H1 (cell line): ENCODE data around the gene KLHL26. TPM values are rescaled to one million over a fixed set of nuclear protein-coding genes. Genes with fewer than 3 reads are reported as not detected.

Experiments used
- CTCF ChIA-PET: fragments of 300-600 bp; sonication (Branson Sonifier 250); formaldehyde crosslinking; loops from one replicate; lab custom pipeline; 2021; ENCODE audit not compliant: partially characterized antibody; lab: Charles Lee
- POLR2A ChIA-PET: fragments of 300-600 bp; sonication (Branson Sonifier 250); formaldehyde crosslinking; loops from one replicate; lab custom pipeline; 2021; ENCODE audit warnings: inconsistent platforms; ENCODE audit not compliant: partially characterized antibody; lab: Charles Lee
- DNase-seq, 2 experiments: peaks; one replicate each; pipeline versions ENCODE4 v3.0.0 to v3.0.0-alpha.2; 2010 to 2022; ENCODE audit warnings: low spot score in 2 of 2, low read depth in 1 of 2, mixed read lengths in 1 of 2
- FAIRE-seq: peaks from 2 replicates; lab custom pipeline; 2011; peaks lifted over from hg19 to GRCh38; lab: Jason Lieb, UNC
- H2AFZ ChIP-seq: 2 replicates; pipeline ENCODE4 v1.8.1; 2012; ENCODE audit warnings: low read length, inconsistent platforms
- H2AK5ac ChIP-seq: 2 replicates; pipeline ENCODE4 v1.6.1; 2013; ENCODE audit warnings: low read depth, low read length
- H2BK120ac ChIP-seq: replicated peaks from 2 replicates; pipeline ENCODE3; 2013; ENCODE audit warnings: low read depth, low read length, inconsistent platforms
- H2BK12ac ChIP-seq: 2 replicates; pipeline ENCODE4 v1.6.1; 2013; ENCODE audit warnings: low read depth, low read length
- H2BK15ac ChIP-seq: 2 replicates; pipeline ENCODE4 v1.6.1; 2013; ENCODE audit warnings: low read length
- H2BK20ac ChIP-seq: 2 replicates; pipeline ENCODE4 v1.6.1; 2013; ENCODE audit warnings: low read length
- H2BK5ac ChIP-seq: 2 replicates; pipeline ENCODE4 v1.6.1; 2013; ENCODE audit warnings: low read depth, low read length
- H3K14ac ChIP-seq: 2 replicates; pipeline ENCODE4 v1.6.1; 2013; ENCODE audit warnings: inconsistent platforms; ENCODE audit not compliant: insufficient read length
- H3K18ac ChIP-seq: 2 replicates; pipeline ENCODE4 v1.6.1; 2013; ENCODE audit warnings: low read length; ENCODE audit errors: extremely low read depth
- H3K23ac ChIP-seq: 2 replicates; pipeline ENCODE4 v1.6.1; 2013; ENCODE audit warnings: inconsistent platforms; ENCODE audit not compliant: insufficient read length
- H3K23me2 ChIP-seq: 2 replicates; pipeline ENCODE4 v1.6.1; 2013; ENCODE audit warnings: low read depth, low read length
- H3K27ac ChIP-seq: 2 replicates; pipeline ENCODE4 v1.6.1; 2011; ENCODE audit warnings: low read depth, low read length, inconsistent platforms
- H3K27me3 ChIP-seq, 4 experiments: replicated peaks in 1 of 4; 1 replicate in 1 of 4; 2 replicates in 3 of 4; pipeline versions ENCODE4 v1.6.1 to v1.8.1; 2011 to 2013; ENCODE audit warnings: low read length in 3 of 4, mild to moderate bottlenecking in 3 of 4, inconsistent platforms in 2 of 4, mixed read lengths in 2 of 4, moderate library complexity in 1 of 4; ENCODE audit not compliant: control insufficient read depth in 3 of 4, insufficient read depth in 3 of 4; ENCODE audit errors: extremely low read depth in 1 of 4
- H3K36me3 ChIP-seq, 4 experiments: 2 replicates each; pipeline versions ENCODE4 v1.6.1 to v1.8.1; 2011 to 2013; ENCODE audit warnings: mild to moderate bottlenecking in 4 of 4, low read length in 3 of 4, moderate library complexity in 2 of 4, control low read depth in 1 of 4, inconsistent platforms in 1 of 4; ENCODE audit not compliant: insufficient read depth in 4 of 4, control insufficient read depth in 2 of 4
- H3K4ac ChIP-seq: replicated peaks from 2 replicates; pipeline ENCODE3; 2013; ENCODE audit warnings: low read length, low read depth, mixed read lengths, inconsistent platforms; ENCODE audit not compliant: insufficient read length
- H3K4me1 ChIP-seq, 4 experiments: replicated peaks in 1 of 4; 1 replicate in 1 of 4; 2 replicates in 3 of 4; pipeline versions ENCODE4 v1.6.1 to v1.8.1; 2011 to 2013; ENCODE audit warnings: low read length in 3 of 4, inconsistent platforms in 2 of 4, mixed read lengths in 1 of 4; ENCODE audit not compliant: insufficient read depth in 4 of 4, control insufficient read depth in 3 of 4
- H3K4me2 ChIP-seq, 2 experiments: 2 replicates each; pipeline versions ENCODE4 v1.6.1 to v1.8.1; 2011 to 2013; ENCODE audit warnings: low read depth in 2 of 2, low read length in 2 of 2, control low read depth in 1 of 2, inconsistent platforms in 1 of 2, mild to moderate bottlenecking in 1 of 2; ENCODE audit not compliant: insufficient read depth in 1 of 2
- H3K4me3 ChIP-seq, 4 experiments: fragments of 200-600, 300-600 bp in 1 of 4; sonication (generic), shearing (Covaris generic), sonication (Bioruptor Twin) in 1 of 4; 2 replicates each; pipeline versions ENCODE4 v1.5.1 to v1.8.1; 2011 to 2016; ENCODE audit warnings: low read length in 4 of 4, low read depth in 3 of 4, control low read depth in 2 of 4, inconsistent platforms in 2 of 4, mild to moderate bottlenecking in 2 of 4, mixed read lengths in 1 of 4, moderate library complexity in 1 of 4; ENCODE audit not compliant: insufficient read depth in 2 of 4; ENCODE audit errors: extremely low read depth in 1 of 4
- H3K56ac ChIP-seq: replicated peaks from 2 replicates; pipeline ENCODE3; 2013; ENCODE audit warnings: low read depth, mild to moderate bottlenecking, mixed read lengths, low read length, inconsistent platforms; ENCODE audit not compliant: insufficient read length
- H3K79me1 ChIP-seq: 2 replicates; pipeline ENCODE4 v1.6.1; 2013; ENCODE audit warnings: low read depth, low read length, control low read depth
- H3K79me2 ChIP-seq, 2 experiments: 2 replicates each; pipeline versions ENCODE4 v1.6.1 to v1.8.1; 2012 to 2013; ENCODE audit warnings: low read length in 2 of 2, mild to moderate bottlenecking in 2 of 2, inconsistent platforms in 1 of 2; ENCODE audit not compliant: insufficient read depth in 2 of 2, control insufficient read depth in 1 of 2
- H3K9ac ChIP-seq, 4 experiments: replicated peaks in 1 of 4; 1 replicate in 1 of 4; 2 replicates in 3 of 4; pipeline versions ENCODE4 v1.6.1 to v1.8.1; 2011 to 2013; ENCODE audit warnings: low read depth in 3 of 4, low read length in 3 of 4, control low read depth in 2 of 4, mild to moderate bottlenecking in 2 of 4, moderate library complexity in 2 of 4, inconsistent platforms in 1 of 4; ENCODE audit errors: extremely low read depth in 1 of 4
- H3K9me3 ChIP-seq, 2 experiments: 2 replicates each; pipeline versions ENCODE4 v1.6.1 to v1.8.1; 2012 to 2013; ENCODE audit warnings: mild to moderate bottlenecking in 2 of 2, moderate library complexity in 2 of 2, control low read depth in 1 of 2, inconsistent platforms in 1 of 2, low read depth in 1 of 2, low read length in 1 of 2, mixed read lengths in 1 of 2; ENCODE audit not compliant: insufficient read depth in 2 of 2
- H4K20me1 ChIP-seq, 2 experiments: replicated peaks in 1 of 2; 2 replicates each; pipeline versions ENCODE3 to v1.8.1; 2011 to 2013; ENCODE audit warnings: inconsistent platforms in 2 of 2, low read length in 2 of 2, mild to moderate bottlenecking in 1 of 2; ENCODE audit not compliant: insufficient read depth in 2 of 2, control insufficient read depth in 1 of 2
- H4K5ac ChIP-seq: 2 replicates; pipeline ENCODE4 v1.6.1; 2013; ENCODE audit warnings: low read length, low read depth, mixed read lengths, inconsistent platforms; ENCODE audit not compliant: insufficient read length
- H4K8ac ChIP-seq: 2 replicates; pipeline ENCODE4 v1.8.0; 2013; ENCODE audit warnings: mild to moderate bottlenecking, moderate library complexity, low read length, inconsistent platforms; ENCODE audit not compliant: insufficient read depth; ENCODE audit errors: extremely low read depth
- H4K91ac ChIP-seq: replicated peaks from 2 replicates; pipeline ENCODE3; 2013; ENCODE audit warnings: low read length, mixed read lengths, inconsistent platforms; ENCODE audit not compliant: insufficient read length
- CBX5 ChIP-seq: fragments of 300-800, 300-1000 bp; sonication (generic); IDR thresholded peaks from 2 replicates; pipeline ENCODE4 v1.7.1; 2016; ENCODE audit warnings: antibody characterized with exemption, low read length, low read depth
- CEBPB ChIP-seq: IDR thresholded peaks from 2 replicates; pipeline ENCODE4 v1.6.1; 2012; ENCODE audit warnings: low read depth, low read length
- EP300 ChIP-seq, 2 experiments: IDR thresholded peaks; 1 replicate in 1 of 2; 2 replicates in 1 of 2; pipeline ENCODE4 v1.6.1; 2011 to 2012; ENCODE audit warnings: low read depth in 2 of 2, low read length in 2 of 2, mild to moderate bottlenecking in 2 of 2, borderline replicate concordance in 1 of 2, inconsistent platforms in 1 of 2, moderate library complexity in 1 of 2
- GTF2F1 ChIP-seq: IDR thresholded peaks from 2 replicates; pipeline ENCODE4 v1.6.1; 2012; ENCODE audit warnings: low read depth, low read length, improper control_type of control experiment, borderline replicate concordance
- KDM4A ChIP-seq: IDR thresholded peaks from one replicate; pipeline ENCODE4 v1.7.1; 2012; ENCODE audit warnings: low read depth, mild to moderate bottlenecking, moderate library complexity, low read length, inconsistent platforms; ENCODE audit not compliant: severe bottlenecking
- POLR2A ChIP-seq, 2 experiments: IDR thresholded peaks; 1 replicate in 1 of 2; 2 replicates in 1 of 2; pipeline ENCODE4 v1.6.1; 2011; ENCODE audit warnings: low read depth in 2 of 2, low read length in 2 of 2, mild to moderate bottlenecking in 2 of 2; ENCODE audit errors: control extremely low read depth in 1 of 2
- POLR2AphosphoS5 ChIP-seq: IDR thresholded peaks from 2 replicates; pipeline ENCODE4 v1.6.1; 2011; ENCODE audit warnings: low read depth, low read length
- RAD21 ChIP-seq, 2 experiments: IDR thresholded peaks in 1 of 2; conservative IDR thresholded peaks in 1 of 2; 2 replicates each; pipeline ENCODE4 v1.6.1; 2011; ENCODE audit warnings: low read depth in 2 of 2, low read length in 2 of 2, improper control_type of control experiment in 1 of 2, inconsistent platforms in 1 of 2, mild to moderate bottlenecking in 1 of 2, moderate library complexity in 1 of 2
- RNF2 ChIP-seq: fragments of 200-900, 300-1000 bp; sonication (generic); IDR thresholded peaks from 2 replicates; pipeline ENCODE4 v1.7.1; 2016; ENCODE audit warnings: borderline replicate concordance, low read depth, mild to moderate bottlenecking, antibody characterized with exemption, low read length; ENCODE audit not compliant: poor library complexity, severe bottlenecking; ENCODE audit errors: missing control alignments
- SIX5 ChIP-seq: IDR thresholded peaks from 2 replicates; pipeline ENCODE4 v1.6.1; 2011; ENCODE audit warnings: mild to moderate bottlenecking, low read depth, low read length
- TAF1 ChIP-seq: IDR thresholded peaks from 2 replicates; pipeline ENCODE4 v1.6.1; 2011; ENCODE audit warnings: mild to moderate bottlenecking, low read depth, low read length
- WGBS, 2 experiments: shearing (Covaris generic) in 1 of 2; methylation state at CpG; one replicate each; pipeline versions ENCODE4 v1.1.6 to v1.1.7; 2013 to 2015; ENCODE audit warnings: low lambda C conversion rate in 2 of 2, mixed read lengths in 2 of 2, inconsistent platforms in 1 of 2, low coverage in 1 of 2, missing lambda C conversion rate in 1 of 2; ENCODE audit not compliant: insufficient replicate concordance in 2 of 2, insufficient coverage in 1 of 2, insufficient read length in 1 of 2; ENCODE audit errors: extremely low coverage in 1 of 2, missing lambda C conversion rate in 1 of 2; 5-methylcytosine and 5-hydroxymethylcytosine counted together
- polyA plus RNA-seq, 7 experiments: library from polyadenylated mRNA; depleted of rRNA in 3 of 7; stranded (reverse) in 5 of 7; unstranded in 2 of 7; fragments of >200 nt in 5 of 7; fragments of 200-250 nt in 2 of 7; gene quantifications; 1 replicate in 5 of 7; 2 replicates in 1 of 7; 4 replicates in 1 of 7; pipeline versions ENCODE4 v1.2.1 to v1.2.3, GENCODE V29; 2011 to 2013; ENCODE audit warnings: missing spikeins in 2 of 7, mixed read lengths in 2 of 7
- total RNA-seq: library from RNA; stranded (reverse); fragmentation: NEBNext Ultra II Directional; extraction: Animal tissue kit (Norgen Biotek cat#: 25700); gene quantifications from 2 replicates; pipeline ENCODE4 v1.2.1, GENCODE V29; 2021
- TF ChIP-seq, protein P1 (sequence below): IDR thresholded peaks from 2 replicates; pipeline ENCODE4 v1.6.1; 2012; ENCODE audit warnings: low read length, inconsistent platforms

Gene KLHL26
- total and polyA plus RNA-seq, 2 of the 8 experiments (the other 6 are each of a cell fraction or from before 2014, with no cell fraction given): 2.2 to 8.8 TPM

DNA sequence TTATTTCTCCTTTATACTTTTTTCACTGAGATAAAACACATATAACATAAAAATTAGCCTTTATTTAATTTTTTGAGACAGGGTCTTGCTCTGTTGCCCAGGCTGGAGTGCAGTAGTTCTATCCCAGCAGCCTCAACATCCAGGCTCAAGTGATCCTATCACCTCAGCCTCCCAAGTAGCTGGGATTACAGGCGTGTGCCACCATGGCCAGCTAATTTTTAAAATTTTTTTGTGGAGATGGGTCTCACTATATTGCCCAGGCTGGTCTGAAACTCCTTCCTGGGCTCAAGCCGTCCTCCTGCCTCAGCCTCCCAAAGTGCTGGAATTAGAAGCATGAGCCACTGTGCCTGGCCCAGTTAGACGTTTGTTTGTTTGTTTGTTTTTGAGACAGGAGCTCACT lies 75.1 kb downstream of the KLHL26 start:
- peaks cover 6% of the 10 kb centered on the region for H3K79me1 ChIP-seq
- H2AK5ac ChIP-seq: no peak overlapping the region
- H3K27ac ChIP-seq: no peak overlapping the region
- WGBS, 2 experiments: 91% methylated on average over 3 of the region's 3 CpGs; no CpG with 5 or more reads in 1 of the 2 experiments
- no peak overlapping the region for H4K8ac ChIP-seq
- H3K9me3 ChIP-seq: no peaks in the 10 kb centered on the region
- DNase-seq (no peak), FAIRE-seq (no peak)
- no peak overlapping the region for H2BK20ac ChIP-seq
- no peak overlapping the region for H2BK12ac ChIP-seq
- no peaks in the 10 kb centered on the region for H3K27me3 ChIP-seq
- H3K14ac ChIP-seq: no peak overlapping the region
- no peak overlapping the region for H3K4me2 ChIP-seq
- H2BK5ac ChIP-seq: no peak overlapping the region
- H3K4ac ChIP-seq: no peak overlapping the region
- H3K4me3 ChIP-seq: no peak overlapping the region
- no peak overlapping the region for H2AFZ ChIP-seq
- peaks cover 0 to 7% of the 10 kb centered on the region in 2 experiments; a peak in 1 of 4 replicates for H3K79me2 ChIP-seq
- no peak overlapping the region for H2BK120ac ChIP-seq
- H3K23ac ChIP-seq: no peak overlapping the region
- ChIA-PET CTCF (interaction anchor here (1.9 kb wide), 1 partner anchor 18 kb away, joined by 5 read pairs; no protein-coding TSS in a partner anchor), POLR2A (interaction anchor here (1.9 kb wide), 1 partner anchor 18 kb away, joined by 4 read pairs; no protein-coding TSS in a partner anchor)
- H4K91ac ChIP-seq: no peak overlapping the region
- peaks cover 11 to 34% of the 10 kb centered on the region in 2 experiments for H4K20me1 ChIP-seq
- H2BK15ac ChIP-seq: no peak overlapping the region
- H3K18ac ChIP-seq: no peak overlapping the region
- no peak overlapping the region for H3K56ac ChIP-seq
- no peak overlapping the region for H3K9ac ChIP-seq
- no peaks in the 10 kb centered on the region for H3K36me3 ChIP-seq
- H4K5ac ChIP-seq: no peak overlapping the region
- H3K4me1 ChIP-seq: peaks cover 0 to 2% (median 0%) of the 10 kb centered on the region in 4 experiments; a peak in 1 of 7 replicates
- H3K23me2 ChIP-seq: 0 out of 2 replicates have a peak, but pooled peaks cover 2% of the 10 kb centered on the region
- TF ChIP-seq CBX5: no peak
- TF ChIP-seq, protein P1, sequence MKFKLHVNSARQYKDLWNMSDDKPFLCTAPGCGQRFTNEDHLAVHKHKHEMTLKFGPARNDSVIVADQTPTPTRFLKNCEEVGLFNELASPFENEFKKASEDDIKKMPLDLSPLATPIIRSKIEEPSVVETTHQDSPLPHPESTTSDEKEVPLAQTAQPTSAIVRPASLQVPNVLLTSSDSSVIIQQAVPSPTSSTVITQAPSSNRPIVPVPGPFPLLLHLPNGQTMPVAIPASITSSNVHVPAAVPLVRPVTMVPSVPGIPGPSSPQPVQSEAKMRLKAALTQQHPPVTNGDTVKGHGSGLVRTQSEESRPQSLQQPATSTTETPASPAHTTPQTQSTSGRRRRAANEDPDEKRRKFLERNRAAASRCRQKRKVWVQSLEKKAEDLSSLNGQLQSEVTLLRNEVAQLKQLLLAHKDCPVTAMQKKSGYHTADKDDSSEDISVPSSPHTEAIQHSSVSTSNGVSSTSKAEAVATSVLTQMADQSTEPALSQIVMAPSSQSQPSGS: no peak
- TF ChIP-seq TAF1: no peak
- no peak for TF ChIP-seq KDM4A
- TF ChIP-seq RAD21 (IDR thresholded peaks at IDR 0.05 in 1 of 2, conservative IDR thresholded peaks at IDR 0.05 in 1 of 2; ENCODE audit: low read depth in 2 of 2, low read length in 2 of 2): no peak
- no peak for TF ChIP-seq POLR2AphosphoS5
- TF ChIP-seq SIX5: no peak
- no peak for TF ChIP-seq POLR2A (IDR thresholded peaks at IDR 0.05; ENCODE audit: control extremely low read depth in 1 of 2, low read depth in 2 of 2, low read length in 2 of 2)
- TF ChIP-seq EP300 (IDR thresholded peaks at IDR 0.05; ENCODE audit: borderline replicate concordance in 1 of 2, low read depth in 2 of 2, low read length in 2 of 2): no peak
- no peak for TF ChIP-seq GTF2F1
- TF ChIP-seq RNF2: no peak
- TF ChIP-seq CEBPB: no peak
